Panc1 (cell line): ENCODE results near the gene DNAJB8. TPM values are rescaled to one million over a fixed set of nuclear protein-coding genes. Genes with fewer than 3 reads are reported as not detected.

Experiments
- ATAC-seq: fragments of 200-7000 bp; cut with Tn5 transposase; 2 replicates; pipeline ENCODE4 v1.9.1; 2020; ENCODE audit warnings: mild to moderate bottlenecking, moderate library complexity
- BruUV-seq: library from RNA; stranded (reverse); fragments of 400-500 nt; replicated peaks from 2 replicates; lab custom pipeline; 2021; lab: Mats Ljungman, UMichigan
- CTCF ChIA-PET: fragments of 300-600 bp; sonication (Branson Sonifier 250); formaldehyde crosslinking; loops from one replicate; lab custom pipeline; 2022; ENCODE audit warnings: antibody characterized with exemption; lab: Charles Lee
- POLR2A ChIA-PET: fragments of 300-600 bp; sonication (Branson Sonifier 250); formaldehyde crosslinking; loops from one replicate; lab custom pipeline; 2022; ENCODE audit warnings: antibody characterized with exemption; lab: Charles Lee
- DNase-seq: peaks from one replicate; pipeline ENCODE4 v3.0.0-alpha.2; 2010; ENCODE audit warnings: low read depth, low spot score
- H3K27ac ChIP-seq: 2 replicates; pipeline ENCODE4 v1.5.1; 2011; ENCODE audit warnings: mild to moderate bottlenecking, low read length, inconsistent platforms
- H3K27me3 ChIP-seq: fragments of 200-500 bp; sonication (Bioruptor generic); 2 replicates; pipeline ENCODE4 v1.6.0; 2014; ENCODE audit warnings: low read length, inconsistent platforms; ENCODE audit not compliant: control insufficient read depth, insufficient read depth
- H3K36me3 ChIP-seq: fragments of 200-500 bp; sonication (Bioruptor generic); 2 replicates; pipeline ENCODE4 v1.5.1; 2014; ENCODE audit warnings: inconsistent platforms, mild to moderate bottlenecking, low read length, moderate library complexity; ENCODE audit not compliant: control insufficient read depth, insufficient read depth
- H3K4me1 ChIP-seq: 2 replicates; pipeline ENCODE4 v1.5.1; 2011; ENCODE audit warnings: inconsistent platforms, mild to moderate bottlenecking, low read length, moderate library complexity; ENCODE audit not compliant: control insufficient read depth, insufficient read depth
- H3K4me3 ChIP-seq, 2 experiments: 2 replicates each; pipeline ENCODE4 v1.5.1; 2011 to 2012; ENCODE audit warnings: low read depth in 2 of 2, low read length in 2 of 2, mild to moderate bottlenecking in 2 of 2, inconsistent platforms in 1 of 2, moderate library complexity in 1 of 2
- H3K9me3 ChIP-seq: fragments of 200-500 bp; sonication (Bioruptor generic); 2 replicates; pipeline ENCODE4 v1.5.1; 2014; ENCODE audit warnings: low read depth, mild to moderate bottlenecking, inconsistent platforms, low read length, moderate library complexity; ENCODE audit not compliant: control insufficient read depth, insufficient read depth
- CTCF ChIP-seq: fragments of 450-650 bp; IDR thresholded peaks from 2 replicates; pipeline ENCODE4 v1.5.1; 2017; ENCODE audit warnings: mild to moderate bottlenecking
- POLR2AphosphoS5 ChIP-seq: IDR thresholded peaks from 2 replicates; pipeline ENCODE4 v1.6.1; 2012; ENCODE audit warnings: mild to moderate bottlenecking, low read depth, low read length, moderate library complexity
- REST ChIP-seq, 2 experiments: IDR thresholded peaks; 2 replicates each; pipeline ENCODE4 v1.6.1; 2011 to 2012; ENCODE audit warnings: low read depth in 2 of 2, control low read depth in 1 of 2, low read length in 1 of 2, mild to moderate bottlenecking in 1 of 2, moderate library complexity in 1 of 2; ENCODE audit not compliant: insufficient read depth in 1 of 2
- SIN3A ChIP-seq: IDR thresholded peaks from 2 replicates; pipeline ENCODE4 v1.6.1; 2012; ENCODE audit warnings: low read depth, mild to moderate bottlenecking, low read length, moderate library complexity, borderline replicate concordance; ENCODE audit not compliant: insufficient read depth
- TCF7L2 ChIP-seq: IDR thresholded peaks from 2 replicates; pipeline ENCODE4 v1.6.1; 2011; ENCODE audit warnings: mild to moderate bottlenecking, low read depth, low read length, inconsistent platforms
- in situ Hi-C: cut with HindIII; loops from 2 replicates; pipeline ENCODE4 v1.10.0; 2016; ENCODE audit warnings: low sequenced_read_pairs, low pct_unique_long_range_greater_than_20kb
- intact Hi-C: fragments of 100-400 bp; cut with micrococcal nuclease; formaldehyde crosslinking; loops from one replicate; pipeline ENCODE4 v1.10.0; 2022; ENCODE audit not compliant: unreplicated experiment
- total RNA-seq: library from RNA; stranded (reverse); gene quantifications from one replicate; pipeline ENCODE4 v1.2.1, GENCODE V29; 2021; ENCODE audit not compliant: unreplicated experiment

Gene DNAJB8
- total RNA-seq, 1 experiment from 2014 or later, result not detected

- H3K27me3 ChIP-seq, result no peaks in the 10 kb centered on the region
- H3K9me3 ChIP-seq, result no peaks in the 10 kb centered on the region
- CTCF ChIA-PET, result interaction anchor here (1.1 kb wide), 1 partner anchor 12 kb away, joined by 4 read pairs; no protein-coding TSS in a partner anchor
- no peak overlapping the region for H3K4me3 ChIP-seq
- TF ChIP-seq TCF7L2, result no peak
- TF ChIP-seq CTCF, result no peak
- no peak for TF ChIP-seq SIN3A
- TF ChIP-seq POLR2AphosphoS5, result no peak
- TF ChIP-seq REST (IDR thresholded peaks at IDR 0.05; ENCODE audit: insufficient read depth in 1 of 2, low read depth in 2 of 2, low read length in 1 of 2), result no peak
- BruUV-seq, result no TSS peak
- peak overlapping the region; percentile 39; the same call in 1 of the 2 replicates for H3K27ac ChIP-seq
- no peak for ATAC-seq
- no peak for DNase-seq
- H3K4me1 ChIP-seq, result peaks cover 56% of the 10 kb centered on the region
- intact Hi-C loops (no loop called here), in situ Hi-C loops (no loop called here)
- H3K36me3 ChIP-seq, result no peaks in the 10 kb centered on the region
- POLR2A ChIA-PET, result no interaction called here
Observed at GRCh38 chr3:128420289-128420688, 46.4 kb downstream of the DNAJB8 start.

GRCh38 chr3:128419311-128419710 is 47.4 kb downstream of the DNAJB8 start:
- CTCF ChIA-PET, result no interaction called here

More at GRCh38 chr3:128419311-128419710, 47.4 kb downstream of the DNAJB8 start:
- H3K36me3 ChIP-seq, result no peaks in the 10 kb centered on the region
- POLR2A ChIA-PET, result no interaction called here
- H3K27ac ChIP-seq, result peak overlapping the region; percentile 39
- H3K4me1 ChIP-seq, result peaks cover 48% of the 10 kb centered on the region
- intact Hi-C loops, result no loop called here
- no peak for TF ChIP-seq CTCF
- TF ChIP-seq POLR2AphosphoS5, result no peak
- no peak for TF ChIP-seq SIN3A
- no peak for TF ChIP-seq REST (IDR thresholded peaks at IDR 0.05; ENCODE audit: insufficient read depth in 1 of 2, low read depth in 2 of 2, low read length in 1 of 2)
- TF ChIP-seq TCF7L2, result no peak
- DNase-seq (no peak), ATAC-seq (no peak)
- no TSS peak for BruUV-seq
- in situ Hi-C loops, result no loop called here
- H3K27me3 ChIP-seq, result no peaks in the 10 kb centered on the region
- H3K9me3 ChIP-seq, result no peaks in the 10 kb centered on the region
- no peak overlapping the region for H3K4me3 ChIP-seq
